ENCODE results near the gene RGPD3.
"Not testable (repeated sequence)": the region's sequence is repeated elsewhere in the genome, so short reads cannot be mapped to it uniquely, and the experiment has no call there.

Gene RGPD3

GRCh38 chr2:106468107-106468506, at the start of gene RGPD3:
TSS of gene RGPD3 (minus strand) at chr2:106468413. CDS start at chr2:106468288, 125 bp downstream.
- DNase-seq, result not testable (repeated sequence)

GRCh38 chr2:106517329-106517728, 49.1 kb upstream of the RGPD3 start:
- DNase-seq, result no peak

- no peak for DNase-seq
Observed at GRCh38 chr2:106516864-106517263, 48.7 kb upstream of the RGPD3 start.

- no peak for DNase-seq
Observed at GRCh38 chr2:106516436-106516835, 48.2 kb upstream of the RGPD3 start.

GRCh38 chr2:106514827-106515226, 46.6 kb upstream of the RGPD3 start:
- DNase-seq, result not testable (repeated sequence)

GRCh38 chr2:106513391-106513790, 45.2 kb upstream of the RGPD3 start:
- not testable (repeated sequence) for DNase-seq

- DNase-seq, result not testable (repeated sequence)
Observed at GRCh38 chr2:106511934-106512333, 43.7 kb upstream of the RGPD3 start.

GRCh38 chr2:106511476-106511901, 43.3 kb upstream of the RGPD3 start:
- DNase-seq, result not testable (repeated sequence)

- not testable (repeated sequence) for DNase-seq
Observed at GRCh38 chr2:106510791-106511190, 42.6 kb upstream of the RGPD3 start.

GRCh38 chr2:106509374-106509770, 41.2 kb upstream of the RGPD3 start:
- DNase-seq, result not testable (repeated sequence)

- not testable (repeated sequence) for DNase-seq
Observed at GRCh38 chr2:106508660-106509373, 40.6 kb upstream of the RGPD3 start.

GRCh38 chr2:106506002-106506687, 37.9 kb upstream of the RGPD3 start:
- DNase-seq, result not testable (repeated sequence)

GRCh38 chr2:106504787-106505186, 36.6 kb upstream of the RGPD3 start:
- DNase-seq, result not testable (repeated sequence)

GRCh38 chr2:106504192-106504591, 36.0 kb upstream of the RGPD3 start:
- DNase-seq, result not testable (repeated sequence)

- DNase-seq, result not testable (repeated sequence)
Observed at GRCh38 chr2:106502351-106502750, 34.1 kb upstream of the RGPD3 start.

- not testable (repeated sequence) for DNase-seq
Observed at GRCh38 chr2:106500350-106500749, 32.1 kb upstream of the RGPD3 start.

GRCh38 chr2:106498549-106498948, 30.3 kb upstream of the RGPD3 start:
- not testable (repeated sequence) for DNase-seq

- DNase-seq, result not testable (repeated sequence)
Observed at GRCh38 chr2:106492913-106493312, 24.7 kb upstream of the RGPD3 start.

- not testable (repeated sequence) for DNase-seq
Observed at GRCh38 chr2:106492399-106492798, 24.2 kb upstream of the RGPD3 start.

GRCh38 chr2:106489701-106490100, 21.5 kb upstream of the RGPD3 start:
- not testable (repeated sequence) for DNase-seq

GRCh38 chr2:106487386-106488191, 19.4 kb upstream of the RGPD3 start:
- not testable (repeated sequence) for DNase-seq

GRCh38 chr2:106486551-106487385, 18.6 kb upstream of the RGPD3 start, which contains the start of gene CD8B2:
TSS of gene CD8B2 (plus strand) at chr2:106487364. CDS start at chr2:106487427, 63 bp downstream.
- DNase-seq, result not testable (repeated sequence)

Data from NCI-H2107 (cell line).